D721Med (cell line): Measurements from ENCODE around the gene ZNF439.

Experiments used
- DNase-seq: peaks from one replicate; pipeline ENCODE4 v3.0.0; 2011; ENCODE audit warnings: low spot score; ENCODE audit not compliant: insufficient read length
- FAIRE-seq: peaks from 2 replicates; lab custom pipeline; 2011; peaks lifted over from hg19 to GRCh38; lab: Jason Lieb, UNC
- TF ChIP-seq, protein P1 (sequence below): IDR thresholded peaks from 2 replicates; pipeline ENCODE4 v1.5.1; 2012; ENCODE audit warnings: mild to moderate bottlenecking, control low read depth; ENCODE audit not compliant: insufficient read depth; ENCODE audit errors: missing control alignments

ZNF439 gene

DNA sequence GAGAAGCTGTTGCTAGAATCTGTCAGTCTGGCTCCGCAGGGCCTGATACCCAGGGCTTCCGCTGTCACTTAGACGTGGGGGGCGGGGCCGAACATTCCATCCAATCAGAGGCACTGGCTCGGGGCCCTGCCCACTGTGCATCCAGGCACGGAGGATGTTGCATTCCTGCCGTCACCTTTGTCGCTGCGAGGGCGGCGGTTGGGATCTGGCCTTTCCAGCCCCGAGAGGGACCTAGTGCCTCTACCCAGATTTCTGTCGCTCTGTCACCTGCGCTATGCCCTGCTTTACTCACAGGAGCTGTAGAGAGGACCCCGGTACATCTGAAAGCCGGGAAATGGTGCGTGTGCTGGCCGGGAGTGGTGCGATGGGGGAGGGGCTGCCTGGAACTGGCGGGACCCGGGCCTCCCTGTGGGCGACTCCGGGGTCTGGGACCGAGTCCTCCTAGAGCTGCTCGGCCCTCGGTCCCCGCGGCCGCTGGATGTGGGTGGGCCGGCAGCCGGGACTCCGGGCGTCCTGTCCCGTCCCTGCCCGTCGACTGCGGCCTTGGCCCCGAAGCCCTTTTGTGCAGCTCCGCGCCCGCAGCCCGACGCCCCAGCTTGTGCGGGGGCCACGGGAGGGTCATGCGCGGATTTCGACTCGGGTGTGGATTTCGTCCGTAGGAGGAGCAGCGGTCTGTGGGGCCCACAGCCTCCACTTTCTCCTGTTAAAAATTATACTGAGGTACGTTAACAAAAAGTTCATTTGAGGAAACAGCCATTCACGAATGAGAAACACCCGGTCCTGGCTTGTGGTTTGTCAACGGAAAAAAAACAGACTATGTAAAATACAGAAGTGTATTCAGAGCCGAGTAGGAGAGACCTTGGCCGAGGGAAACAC is at the start of gene ZNF439:
Gene ZNF439 (plus strand): TSS at position 133 of the 876 bp plus-strand sequence. CDS start 142 bp downstream, at position 275.
- DNase-seq (peak; percentile 87), FAIRE-seq (no peak)
- TF ChIP-seq, protein P1, sequence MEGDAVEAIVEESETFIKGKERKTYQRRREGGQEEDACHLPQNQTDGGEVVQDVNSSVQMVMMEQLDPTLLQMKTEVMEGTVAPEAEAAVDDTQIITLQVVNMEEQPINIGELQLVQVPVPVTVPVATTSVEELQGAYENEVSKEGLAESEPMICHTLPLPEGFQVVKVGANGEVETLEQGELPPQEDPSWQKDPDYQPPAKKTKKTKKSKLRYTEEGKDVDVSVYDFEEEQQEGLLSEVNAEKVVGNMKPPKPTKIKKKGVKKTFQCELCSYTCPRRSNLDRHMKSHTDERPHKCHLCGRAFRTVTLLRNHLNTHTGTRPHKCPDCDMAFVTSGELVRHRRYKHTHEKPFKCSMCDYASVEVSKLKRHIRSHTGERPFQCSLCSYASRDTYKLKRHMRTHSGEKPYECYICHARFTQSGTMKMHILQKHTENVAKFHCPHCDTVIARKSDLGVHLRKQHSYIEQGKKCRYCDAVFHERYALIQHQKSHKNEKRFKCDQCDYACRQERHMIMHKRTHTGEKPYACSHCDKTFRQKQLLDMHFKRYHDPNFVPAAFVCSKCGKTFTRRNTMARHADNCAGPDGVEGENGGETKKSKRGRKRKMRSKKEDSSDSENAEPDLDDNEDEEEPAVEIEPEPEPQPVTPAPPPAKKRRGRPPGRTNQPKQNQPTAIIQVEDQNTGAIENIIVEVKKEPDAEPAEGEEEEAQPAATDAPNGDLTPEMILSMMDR: no peak

DNA sequence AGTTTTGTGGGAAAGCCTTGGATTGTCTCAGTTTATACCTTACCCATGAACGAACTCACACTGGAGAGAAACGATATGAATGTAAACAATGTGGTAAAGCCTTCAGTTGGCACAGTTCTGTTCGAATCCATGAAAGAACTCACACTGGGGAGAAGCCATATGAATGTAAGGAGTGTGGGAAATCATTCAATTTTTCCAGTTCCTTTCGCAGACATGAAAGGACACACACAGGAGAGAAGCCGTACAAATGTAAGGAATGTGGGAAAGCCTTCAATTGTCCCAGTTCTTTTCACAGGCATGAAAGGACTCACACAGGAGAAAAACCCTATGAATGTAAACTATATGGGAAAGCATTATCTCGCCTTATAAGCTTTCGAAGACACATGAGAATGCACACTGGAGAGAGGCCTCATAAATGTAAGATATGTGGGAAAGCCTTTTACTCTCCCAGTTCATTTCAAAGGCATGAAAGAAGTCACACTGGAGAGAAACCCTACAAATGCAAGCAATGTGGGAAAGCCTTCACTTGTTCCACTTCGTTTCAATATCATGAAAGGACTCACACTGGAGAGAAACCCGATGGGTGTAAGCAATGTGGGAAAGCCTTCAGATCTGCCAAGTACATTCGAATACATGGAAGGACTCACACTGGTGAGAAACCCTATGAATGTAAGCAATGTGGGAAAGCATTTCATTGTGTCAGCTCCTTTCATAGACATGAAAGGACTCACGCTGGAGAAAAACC is 42.0 kb upstream of the ZNF439 start:
- FAIRE-seq: no peak
- no peak for DNase-seq
- TF ChIP-seq, protein P1: no peak

DNA sequence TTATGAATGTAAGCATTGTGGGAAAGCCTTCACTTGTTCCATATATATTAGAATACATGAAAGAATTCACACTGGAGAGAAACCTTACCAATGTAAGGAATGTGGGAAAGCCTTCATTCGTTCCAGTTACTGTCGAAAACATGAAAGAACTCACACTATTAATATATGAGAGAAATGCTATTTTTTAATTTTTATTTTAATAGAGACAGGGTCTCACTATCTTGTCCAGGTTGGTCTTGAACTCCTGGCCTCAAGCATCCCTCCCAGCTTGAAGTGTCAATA is 41.5 kb upstream of the ZNF439 start:
- FAIRE-seq: no peak
- no peak for DNase-seq
- TF ChIP-seq, protein P1: no peak

DNA sequence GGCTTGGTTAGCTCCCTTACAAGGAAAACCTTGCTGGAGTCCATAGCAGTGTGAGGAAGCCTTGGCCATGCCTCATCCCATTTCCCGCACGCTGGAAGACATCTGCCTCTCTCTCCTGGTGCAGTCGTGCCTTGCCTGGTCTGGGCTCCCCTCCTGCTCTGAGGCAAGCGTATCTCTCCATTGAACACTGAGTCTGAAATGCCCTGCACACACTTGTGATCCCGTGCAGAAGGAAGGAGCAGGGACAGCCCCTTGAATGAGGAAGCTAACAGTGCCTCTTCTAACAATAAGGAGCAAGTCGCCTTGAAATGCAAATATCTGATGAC is 34.9 kb upstream of the ZNF439 start:
- TF ChIP-seq, protein P1: no peak
- DNase-seq (no peak), FAIRE-seq (no peak)

DNA sequence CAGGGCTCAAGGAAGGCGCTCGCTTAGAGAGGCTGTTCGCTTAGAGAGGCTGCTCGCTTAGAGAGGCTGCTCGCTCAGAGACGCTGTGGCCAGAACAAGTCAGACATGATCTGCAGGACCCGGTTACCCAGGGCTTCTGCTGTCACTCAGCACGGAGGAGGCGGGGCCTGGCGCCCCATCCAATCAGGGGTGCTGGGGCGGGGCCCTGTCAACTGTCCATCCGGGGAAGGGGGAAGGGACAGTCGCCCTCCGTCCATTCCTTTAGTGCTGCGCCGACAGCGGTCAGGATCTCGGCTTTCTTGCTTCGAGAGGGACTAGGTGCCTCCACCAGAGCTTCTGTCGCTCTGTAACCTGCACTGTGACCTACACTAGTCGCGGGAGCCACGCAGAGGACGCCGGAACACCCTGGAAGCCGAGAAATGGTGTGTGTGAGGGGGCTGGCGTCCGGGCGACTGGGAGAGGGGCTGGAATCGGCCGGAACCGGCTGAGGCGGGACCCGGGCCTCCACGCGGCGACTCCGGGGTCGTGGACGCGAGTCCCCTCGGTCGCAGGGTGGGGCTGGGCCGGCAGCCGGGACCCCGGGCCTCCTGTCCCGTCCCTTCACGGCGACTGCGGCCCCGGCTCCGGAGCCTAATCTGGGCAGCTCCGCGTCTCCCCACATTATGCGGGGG is 34.4 kb upstream of the ZNF439 start, which contains the start of gene ZNF440:
Gene ZNF440 (plus strand): TSS at position 245 of the 671 bp plus-strand sequence. CDS start 175 bp downstream, at position 420.
- peak; percentile 91 for DNase-seq

DNA sequence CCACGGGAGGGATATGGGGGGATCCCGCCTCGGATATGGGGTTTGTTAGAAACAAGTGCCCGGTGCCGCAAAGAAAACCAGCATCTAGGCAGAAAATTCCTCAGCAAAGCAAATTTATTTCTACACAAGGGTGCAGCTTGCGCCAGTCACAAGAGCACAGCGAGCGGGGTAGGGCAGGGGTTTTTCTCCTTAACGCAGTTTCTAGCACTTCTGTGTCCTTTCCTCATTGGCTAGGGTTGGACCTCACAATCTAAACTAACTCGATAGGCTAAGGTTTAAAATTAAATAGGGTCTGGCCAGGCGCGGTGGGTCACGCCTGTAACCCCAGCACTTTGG is 33.9 kb upstream of the ZNF439 start:
- FAIRE-seq (no peak), DNase-seq (no peak)
- TF ChIP-seq, protein P1: no peak

More for the DNA sequence above, 34.4 kb upstream of the ZNF439 start, which contains the start of gene ZNF440:
- TF ChIP-seq, protein P1: no peak
- no peak for FAIRE-seq
